ENCODE results near the gene PDE3B.
A peak's percentile ranks its signal among the peaks of the same experiment; 100 is the strongest.
"Not testable (repeated sequence)": the region's sequence is repeated elsewhere in the genome, so short reads cannot be mapped to it uniquely, and the experiment has no call there.

The PDE3B gene

GRCh38 chr11:14881576-14882193 is 238.1 kb downstream of the PDE3B start:
- DNase-seq (ENCODE audit: insufficient read length, low spot score) (no peak), FAIRE-seq (no peak)
- TF ChIP-seq POU2F2 (IDR thresholded peaks at IDR 0.05; ENCODE audit: low read depth, low read length), result no peak
- TF ChIP-seq TAF1 (IDR thresholded peaks at IDR 0.05; ENCODE audit: low read depth, low read length), result no peak
- TF ChIP-seq SPI1 (IDR thresholded peaks at IDR 0.05; ENCODE audit: low read depth, low read length), result no peak
- no peak for TF ChIP-seq POLR2AphosphoS5 (IDR thresholded peaks at IDR 0.05; ENCODE audit: low read depth, low read length)
- TF ChIP-seq POLR2A (IDR thresholded peaks at IDR 0.05; ENCODE audit: low read depth, low read length), result no peak
- no peak for TF ChIP-seq PAX5 (IDR thresholded peaks at IDR 0.05; ENCODE audit: insufficient read depth, low read length, severe bottlenecking)

- FAIRE-seq (no peak), DNase-seq (ENCODE audit: insufficient read length, low spot score) (no peak)
- TF ChIP-seq PAX5 (IDR thresholded peaks at IDR 0.05; ENCODE audit: insufficient read depth, low read length, severe bottlenecking), result no peak
- TF ChIP-seq TAF1 (IDR thresholded peaks at IDR 0.05; ENCODE audit: low read depth, low read length), result no peak
- TF ChIP-seq SPI1 (IDR thresholded peaks at IDR 0.05; ENCODE audit: low read depth, low read length), result 0 out of 2 replicates have a peak, but pooled peaks have one; percentile 5
- no peak for TF ChIP-seq POLR2A (IDR thresholded peaks at IDR 0.05; ENCODE audit: low read depth, low read length)
- TF ChIP-seq POU2F2 (IDR thresholded peaks at IDR 0.05; ENCODE audit: low read depth, low read length), result no peak
- TF ChIP-seq POLR2AphosphoS5 (IDR thresholded peaks at IDR 0.05; ENCODE audit: low read depth, low read length), result no peak
Observed at GRCh38 chr11:14882196-14882595, 238.6 kb downstream of the PDE3B start.

DNA sequence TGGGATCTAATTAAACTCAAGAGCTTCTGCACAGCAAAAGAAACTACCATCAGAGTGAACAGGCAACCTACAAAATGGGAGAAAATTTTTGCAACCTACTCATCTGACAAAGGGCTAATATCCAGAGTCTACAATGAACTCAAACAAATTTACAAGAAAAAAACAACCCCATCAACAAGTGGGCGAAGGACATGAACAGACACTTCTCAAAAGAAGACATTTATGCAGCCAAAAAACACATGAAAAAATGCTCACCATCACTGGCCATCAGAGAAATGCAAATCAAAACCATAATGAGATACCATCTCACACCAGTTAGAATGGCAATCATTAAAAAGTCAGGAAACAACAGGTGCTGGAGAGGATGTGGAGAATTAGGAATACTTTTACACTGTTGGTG is 240.1 kb downstream of the PDE3B start:
- not testable (repeated sequence) for FAIRE-seq; DNase-seq (ENCODE audit: insufficient read length, low spot score)

DNA sequence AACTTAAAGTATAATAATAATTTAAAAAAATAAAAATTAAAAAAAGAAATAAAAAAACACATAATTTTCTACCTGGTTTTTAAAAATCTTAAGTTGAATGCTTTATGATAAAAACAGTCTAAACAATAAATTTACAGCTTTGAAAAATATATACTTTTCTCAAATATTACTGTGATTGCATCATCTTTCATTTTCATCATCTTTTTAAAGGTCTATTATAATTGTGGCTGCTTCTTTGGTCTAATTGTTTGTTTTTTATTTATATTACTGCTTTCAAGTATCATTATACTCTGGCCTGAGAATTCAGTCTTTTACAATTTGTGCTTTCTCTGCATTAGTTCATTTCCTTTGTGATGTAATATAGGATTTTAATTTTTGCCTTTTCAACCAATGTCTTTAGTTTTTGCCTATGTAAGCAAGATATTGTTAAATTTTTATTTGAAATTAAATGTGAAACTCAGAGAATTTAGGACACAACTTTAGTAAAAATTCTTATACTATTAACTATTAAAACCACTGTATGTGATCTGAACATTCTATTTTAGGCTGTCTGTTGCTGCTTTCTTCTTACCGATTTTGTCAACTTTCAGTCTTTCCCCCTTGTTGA is 241.2 kb downstream of the PDE3B start:
- TF ChIP-seq POU2F2 (IDR thresholded peaks at IDR 0.05; ENCODE audit: low read depth, low read length) (no peak), TAF1 (IDR thresholded peaks at IDR 0.05; ENCODE audit: low read depth, low read length) (no peak), POLR2AphosphoS5 (IDR thresholded peaks at IDR 0.05; ENCODE audit: low read depth, low read length) (no peak), PAX5 (IDR thresholded peaks at IDR 0.05; ENCODE audit: insufficient read depth, low read length, severe bottlenecking) (no peak), SPI1 (IDR thresholded peaks at IDR 0.05; ENCODE audit: low read depth, low read length) (no peak), POLR2A (IDR thresholded peaks at IDR 0.05; ENCODE audit: low read depth, low read length) (no peak)
- FAIRE-seq (no peak), DNase-seq (ENCODE audit: insufficient read length, low spot score) (no peak)

DNA sequence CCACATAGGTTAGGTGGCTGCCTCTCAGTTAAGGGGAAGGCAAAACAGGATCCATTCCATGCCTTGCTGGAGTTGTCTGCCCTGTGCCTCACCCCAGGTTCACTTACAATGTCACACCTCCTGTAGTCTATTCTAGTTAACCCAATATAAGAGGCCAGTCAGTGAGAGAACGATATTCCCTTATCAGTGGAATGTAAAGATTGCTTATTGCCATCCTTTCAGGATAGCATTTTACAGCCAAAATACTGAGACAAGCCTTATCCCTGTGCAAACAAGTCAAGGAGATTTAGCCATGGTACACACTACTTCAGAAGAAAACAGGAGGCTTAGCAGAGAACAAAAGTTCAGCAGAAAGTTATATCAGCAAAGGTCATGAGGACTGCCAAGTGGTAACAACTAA is 242.9 kb downstream of the PDE3B start:
- no peak for DNase-seq (ENCODE audit: insufficient read length, low spot score)

GRCh38 chr11:14891143-14892035 is 247.8 kb downstream of the PDE3B start:
- TF ChIP-seq TAF1 (IDR thresholded peaks at IDR 0.05; ENCODE audit: low read depth, low read length) (no peak), POLR2AphosphoS5 (IDR thresholded peaks at IDR 0.05; ENCODE audit: low read depth, low read length) (no peak), PAX5 (IDR thresholded peaks at IDR 0.05; ENCODE audit: insufficient read depth, low read length, severe bottlenecking) (peak; percentile 27), SPI1 (IDR thresholded peaks at IDR 0.05; ENCODE audit: low read depth, low read length) (no peak), POU2F2 (IDR thresholded peaks at IDR 0.05; ENCODE audit: low read depth, low read length) (no peak)
- no peak for FAIRE-seq
- peak; percentile 46 for DNase-seq (ENCODE audit: insufficient read length, low spot score)

More for the DNA sequence above, 242.9 kb downstream of the PDE3B start:
- no peak for FAIRE-seq
- no peak for TF ChIP-seq TAF1 (IDR thresholded peaks at IDR 0.05; ENCODE audit: low read depth, low read length)
- no peak for TF ChIP-seq SPI1 (IDR thresholded peaks at IDR 0.05; ENCODE audit: low read depth, low read length)
- TF ChIP-seq POLR2A (IDR thresholded peaks at IDR 0.05; ENCODE audit: low read depth, low read length), result no peak
- no peak for TF ChIP-seq POU2F2 (IDR thresholded peaks at IDR 0.05; ENCODE audit: low read depth, low read length)
- no peak for TF ChIP-seq POLR2AphosphoS5 (IDR thresholded peaks at IDR 0.05; ENCODE audit: low read depth, low read length)
- no peak for TF ChIP-seq PAX5 (IDR thresholded peaks at IDR 0.05; ENCODE audit: insufficient read depth, low read length, severe bottlenecking)

DNA sequence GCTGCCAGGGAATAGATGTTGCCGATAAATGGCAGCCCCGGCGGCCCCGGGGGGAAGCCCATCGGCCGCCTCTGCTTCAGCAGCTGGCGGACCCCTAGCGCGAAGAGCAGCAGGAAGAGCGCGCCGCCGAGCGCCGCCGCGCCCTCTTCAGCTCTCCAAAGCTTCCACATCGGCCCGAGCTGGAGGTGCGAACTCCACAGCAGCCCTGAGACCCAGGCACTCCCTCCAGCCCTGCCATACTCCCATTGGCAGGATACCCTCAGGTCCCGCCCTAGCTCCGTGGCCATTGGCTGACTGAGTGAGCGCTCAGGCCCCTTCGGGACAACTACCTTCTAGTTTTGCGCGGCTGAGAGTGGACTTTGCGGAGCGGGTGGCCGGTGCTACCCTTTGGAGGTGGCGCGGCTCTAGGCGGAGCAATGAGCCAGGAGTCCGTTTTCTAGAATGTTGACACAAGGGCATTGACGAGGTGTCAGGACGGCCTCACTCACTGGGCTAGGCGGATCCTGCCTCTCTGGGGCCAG is 248.5 kb downstream of the PDE3B start, which contains the start of gene CYP2R1:
TSS of gene CYP2R1 (minus strand) at position 196 of the 521 bp plus-strand sequence. CDS start at position 170, 26 bp downstream.
- no peak for TF ChIP-seq SPI1 (IDR thresholded peaks at IDR 0.05; ENCODE audit: low read depth, low read length)
- TF ChIP-seq POLR2A (IDR thresholded peaks at IDR 0.05; ENCODE audit: low read depth, low read length), result no peak
- no peak for TF ChIP-seq POU2F2 (IDR thresholded peaks at IDR 0.05; ENCODE audit: low read depth, low read length)
- no peak for TF ChIP-seq PAX5 (IDR thresholded peaks at IDR 0.05; ENCODE audit: insufficient read depth, low read length, severe bottlenecking)
- TF ChIP-seq POLR2AphosphoS5 (IDR thresholded peaks at IDR 0.05; ENCODE audit: low read depth, low read length), result no peak
- no peak for TF ChIP-seq TAF1 (IDR thresholded peaks at IDR 0.05; ENCODE audit: low read depth, low read length)
- DNase-seq (ENCODE audit: insufficient read length, low spot score) (peak; percentile 59), FAIRE-seq (no peak)

DNA sequence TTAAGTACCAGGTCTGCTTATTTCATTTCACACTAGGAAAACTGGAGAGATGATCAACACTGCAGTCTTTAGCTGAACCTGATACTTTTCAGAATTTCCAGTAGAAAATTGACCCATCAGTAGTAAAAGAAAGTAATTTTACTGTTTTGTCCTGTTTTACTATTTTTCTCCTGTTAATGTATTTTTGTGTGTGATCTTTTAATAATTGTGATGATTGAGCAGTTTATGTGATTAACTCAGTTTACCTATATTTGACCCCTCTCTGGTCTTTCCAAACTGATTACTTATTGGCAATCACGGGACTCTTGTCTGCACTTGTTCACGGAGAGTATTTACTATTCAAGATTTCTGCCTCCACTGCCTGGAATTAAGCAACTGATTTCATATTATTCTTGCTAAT is 249.0 kb downstream of the PDE3B start:
- FAIRE-seq (no peak), DNase-seq (ENCODE audit: insufficient read length, low spot score) (no peak)
- no peak for TF ChIP-seq TAF1 (IDR thresholded peaks at IDR 0.05; ENCODE audit: low read depth, low read length)
- TF ChIP-seq POLR2AphosphoS5 (IDR thresholded peaks at IDR 0.05; ENCODE audit: low read depth, low read length), result no peak
- TF ChIP-seq POU2F2 (IDR thresholded peaks at IDR 0.05; ENCODE audit: low read depth, low read length), result no peak
- TF ChIP-seq POLR2A (IDR thresholded peaks at IDR 0.05; ENCODE audit: low read depth, low read length), result no peak

Measured in GM12891 (cell line).